Measurements from ENCODE around the gene MPPED1.

Gene MPPED1

GRCh38 chr22:43411869-43412807 is at the start of gene MPPED1:
TSS of gene MPPED1 (plus strand) at chr22:43412014. CDS start at chr22:43424986, 12,972 bp downstream.
- DNase-seq (ENCODE audit: low read depth in 2 of 2) = no peak

- DNase-seq (ENCODE audit: low read depth in 2 of 2) = no peak
Observed at GRCh38 chr22:43363315-43364168, 48.3 kb upstream of the MPPED1 start.

- no peak for DNase-seq (ENCODE audit: low read depth in 2 of 2)
Observed at GRCh38 chr22:43364169-43364435, 47.7 kb upstream of the MPPED1 start.

- DNase-seq (ENCODE audit: low read depth in 2 of 2) = no peak
Observed at GRCh38 chr22:43365715-43366440, 45.9 kb upstream of the MPPED1 start.

GRCh38 chr22:43370036-43370435 is 41.8 kb upstream of the MPPED1 start:
- no peak for DNase-seq (ENCODE audit: low read depth in 2 of 2)

- DNase-seq (ENCODE audit: low read depth in 2 of 2) = no peak
Observed at GRCh38 chr22:43375951-43376455, 35.8 kb upstream of the MPPED1 start.

GRCh38 chr22:43376765-43377547 is 34.9 kb upstream of the MPPED1 start:
- peak; percentile 6 to 14 for DNase-seq (ENCODE audit: low read depth in 2 of 2)

GRCh38 chr22:43377548-43377895 is 34.3 kb upstream of the MPPED1 start:
- no peak for DNase-seq (ENCODE audit: low read depth in 2 of 2)

- no peak for DNase-seq (ENCODE audit: low read depth in 2 of 2)
Observed at GRCh38 chr22:43377896-43378704, 33.7 kb upstream of the MPPED1 start.

GRCh38 chr22:43381693-43382092 is 30.1 kb upstream of the MPPED1 start:
- DNase-seq (ENCODE audit: low read depth in 2 of 2) = no peak

- DNase-seq (ENCODE audit: low read depth in 2 of 2) = no peak
Observed at GRCh38 chr22:43384863-43385262, 27.0 kb upstream of the MPPED1 start.

- DNase-seq (ENCODE audit: low read depth in 2 of 2) = peak; percentile 30 to 40
Observed at GRCh38 chr22:43385770-43386641, 25.8 kb upstream of the MPPED1 start.

GRCh38 chr22:43387815-43388214 is 24.0 kb upstream of the MPPED1 start:
- no peak for DNase-seq (ENCODE audit: low read depth in 2 of 2)

- peak; percentile 34 to 36 for DNase-seq (ENCODE audit: low read depth in 2 of 2)
Observed at GRCh38 chr22:43388420-43388851, 23.4 kb upstream of the MPPED1 start.

GRCh38 chr22:43389227-43389836 is 22.5 kb upstream of the MPPED1 start:
- DNase-seq (ENCODE audit: low read depth in 2 of 2) = no peak

GRCh38 chr22:43390166-43390565 is 21.6 kb upstream of the MPPED1 start:
- DNase-seq (ENCODE audit: low read depth in 2 of 2) = no peak

GRCh38 chr22:43390872-43391271 is 20.9 kb upstream of the MPPED1 start:
- DNase-seq (ENCODE audit: low read depth in 2 of 2) = no peak

- no peak for DNase-seq (ENCODE audit: low read depth in 2 of 2)
Observed at GRCh38 chr22:43391306-43391705, 20.5 kb upstream of the MPPED1 start.
